HFF-Myc (cell line): Measurements from ENCODE around the gene BRD9.

Experiments
- DNase-seq: peaks from one replicate; pipeline ENCODE4 v3.0.0-alpha.2; 2011; ENCODE audit warnings: low read depth; ENCODE audit errors: extremely low read depth
- H3K4me3 ChIP-seq: replicated peaks from 2 replicates; pipeline ENCODE4 v1.5.1; 2011; ENCODE audit warnings: low read depth, mild to moderate bottlenecking, control low read depth, low read length
- TF ChIP-seq, protein P1 (sequence below): IDR thresholded peaks from 2 replicates; pipeline ENCODE4 v1.5.1; 2012; ENCODE audit warnings: mild to moderate bottlenecking, low read depth, low read length, control low read depth; ENCODE audit errors: missing control alignments

BRD9 gene

GRCh38 chr5:886716-887325, 5.8 kb downstream of the BRD9 start:
- no peak for DNase-seq
- TF ChIP-seq, protein P1, sequence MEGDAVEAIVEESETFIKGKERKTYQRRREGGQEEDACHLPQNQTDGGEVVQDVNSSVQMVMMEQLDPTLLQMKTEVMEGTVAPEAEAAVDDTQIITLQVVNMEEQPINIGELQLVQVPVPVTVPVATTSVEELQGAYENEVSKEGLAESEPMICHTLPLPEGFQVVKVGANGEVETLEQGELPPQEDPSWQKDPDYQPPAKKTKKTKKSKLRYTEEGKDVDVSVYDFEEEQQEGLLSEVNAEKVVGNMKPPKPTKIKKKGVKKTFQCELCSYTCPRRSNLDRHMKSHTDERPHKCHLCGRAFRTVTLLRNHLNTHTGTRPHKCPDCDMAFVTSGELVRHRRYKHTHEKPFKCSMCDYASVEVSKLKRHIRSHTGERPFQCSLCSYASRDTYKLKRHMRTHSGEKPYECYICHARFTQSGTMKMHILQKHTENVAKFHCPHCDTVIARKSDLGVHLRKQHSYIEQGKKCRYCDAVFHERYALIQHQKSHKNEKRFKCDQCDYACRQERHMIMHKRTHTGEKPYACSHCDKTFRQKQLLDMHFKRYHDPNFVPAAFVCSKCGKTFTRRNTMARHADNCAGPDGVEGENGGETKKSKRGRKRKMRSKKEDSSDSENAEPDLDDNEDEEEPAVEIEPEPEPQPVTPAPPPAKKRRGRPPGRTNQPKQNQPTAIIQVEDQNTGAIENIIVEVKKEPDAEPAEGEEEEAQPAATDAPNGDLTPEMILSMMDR, result no peak
- H3K4me3 ChIP-seq, result no peak overlapping the region

GRCh38 chr5:886036-886435, 6.6 kb downstream of the BRD9 start:
- TF ChIP-seq, protein P1, result no peak
- no peak overlapping the region for H3K4me3 ChIP-seq
- DNase-seq, result no peak

DNA sequence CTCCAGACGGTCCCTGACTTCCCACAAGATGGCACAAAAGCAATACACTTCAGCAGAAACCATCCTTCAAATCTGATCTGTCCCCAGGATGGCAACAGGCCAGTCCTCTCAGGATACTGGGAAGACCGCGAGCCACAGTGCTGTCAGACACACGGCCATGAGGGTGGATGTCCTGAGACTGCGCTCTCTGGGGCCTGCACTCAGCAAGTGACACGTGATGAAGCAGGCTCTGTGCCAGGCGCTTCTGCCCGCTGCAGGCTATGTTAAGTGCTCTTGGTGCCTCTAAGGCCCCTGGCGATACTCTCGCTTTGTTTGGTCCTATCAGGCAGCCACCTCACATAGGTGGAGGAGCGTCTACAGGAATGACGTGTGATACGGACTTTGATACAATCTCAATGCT, 7.1 kb downstream of the BRD9 start:
- no peak for DNase-seq
- TF ChIP-seq, protein P1, result no peak

DNA sequence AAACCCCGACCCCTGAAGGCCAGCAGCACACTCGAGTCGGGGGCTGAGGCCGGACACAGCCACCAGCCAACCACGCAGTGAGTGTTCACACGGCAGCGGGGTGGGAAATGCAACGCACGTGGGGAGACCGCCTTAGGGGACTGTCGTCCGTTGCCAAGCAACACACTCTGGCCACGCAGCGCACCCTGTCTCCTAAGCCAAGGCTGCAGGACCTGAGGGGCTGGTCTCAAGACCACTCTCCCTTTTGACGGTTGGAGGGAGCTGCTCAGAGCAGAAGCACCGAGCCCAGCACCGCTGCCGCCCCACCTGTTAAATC, 7.5 kb downstream of the BRD9 start:
- TF ChIP-seq, protein P1, result no peak
- DNase-seq, result no peak
- H3K4me3 ChIP-seq, result no peak overlapping the region

More for the DNA sequence above, 7.1 kb downstream of the BRD9 start:
- no peak overlapping the region for H3K4me3 ChIP-seq

GRCh38 chr5:884345-885126, 8.1 kb downstream of the BRD9 start:
- TF ChIP-seq, protein P1, result no peak
- H3K4me3 ChIP-seq, result no peak overlapping the region
- no peak for DNase-seq

DNA sequence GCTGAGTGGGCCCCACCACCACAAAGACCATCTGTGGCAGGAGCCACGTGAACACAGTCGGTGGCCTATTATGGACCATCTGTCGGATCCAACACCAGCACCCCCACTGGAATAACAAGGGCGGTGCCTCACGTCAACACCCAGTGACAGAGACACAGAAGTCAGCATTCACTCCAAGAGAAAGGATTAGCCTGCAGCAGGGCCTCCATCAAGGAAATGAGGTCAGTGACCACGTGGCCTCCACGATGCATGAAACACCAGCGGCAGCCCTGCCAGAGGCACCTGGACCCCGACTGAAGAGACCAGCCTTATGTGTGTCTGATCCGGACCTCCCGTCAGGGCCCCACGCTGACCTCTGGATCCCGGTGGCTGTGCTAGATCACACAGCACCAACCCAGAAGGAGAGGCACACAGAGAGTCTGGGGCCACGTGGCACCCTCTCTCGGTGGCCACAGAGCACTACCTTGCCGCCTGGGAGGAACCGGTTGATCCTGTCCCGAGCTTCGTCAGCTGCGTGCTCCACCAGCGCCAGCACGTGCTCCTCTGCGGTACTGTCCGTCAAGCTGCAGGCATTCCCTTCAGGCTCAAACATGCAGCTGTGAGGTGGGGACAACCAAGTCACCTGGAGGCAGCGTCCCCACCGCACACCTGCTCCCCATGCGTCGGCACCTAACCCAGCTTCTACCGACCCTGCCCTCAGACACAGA, 9.0 kb downstream of the BRD9 start:
- no peak for DNase-seq
- TF ChIP-seq, protein P1, result no peak
- H3K4me3 ChIP-seq, result no peak overlapping the region
